Medulla oblongata (tissue), 1 donor: ENCODE data around the gene FAM234A.
"Not testable (repeated sequence)": the region's sequence is repeated elsewhere in the genome, so short reads cannot be mapped to it uniquely, and the experiment has no call there.

ENCODE experiments used
- DNase-seq: peaks from one replicate; pipeline ENCODE4 v3.0.0-alpha.2; 2015; ENCODE audit errors: extremely low spot score

FAM234A gene

DNA sequence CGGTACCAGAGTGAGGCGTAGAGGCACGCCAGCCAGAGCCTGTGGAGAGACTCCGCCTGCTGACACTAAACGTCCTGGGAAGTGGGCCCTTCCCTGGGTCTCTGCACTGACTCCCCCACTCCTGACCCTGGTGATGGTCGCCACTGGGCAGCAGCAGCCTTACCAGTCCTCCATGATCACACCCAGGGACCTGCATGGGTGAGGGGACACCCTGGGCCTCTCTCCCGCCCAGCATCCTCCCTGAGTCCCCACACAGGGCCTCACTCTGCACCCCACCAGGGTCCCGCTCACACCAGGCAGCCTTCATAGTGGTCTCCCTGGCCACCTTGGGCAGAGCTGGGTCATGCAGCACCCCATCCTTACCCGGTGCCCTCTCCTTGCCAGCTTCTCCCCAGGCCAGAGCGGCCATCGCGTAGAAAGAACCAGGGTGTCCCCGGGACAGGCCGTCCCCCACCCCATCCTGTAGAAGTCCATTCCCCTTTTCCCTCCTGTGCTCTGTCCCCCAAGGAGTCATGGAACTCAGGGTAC is 30.4 kb downstream of the FAM234A start:
- no peak for DNase-seq

GRCh38 chr16:265711-266110 is 31.1 kb downstream of the FAM234A start:
- DNase-seq, result no peak

DNA sequence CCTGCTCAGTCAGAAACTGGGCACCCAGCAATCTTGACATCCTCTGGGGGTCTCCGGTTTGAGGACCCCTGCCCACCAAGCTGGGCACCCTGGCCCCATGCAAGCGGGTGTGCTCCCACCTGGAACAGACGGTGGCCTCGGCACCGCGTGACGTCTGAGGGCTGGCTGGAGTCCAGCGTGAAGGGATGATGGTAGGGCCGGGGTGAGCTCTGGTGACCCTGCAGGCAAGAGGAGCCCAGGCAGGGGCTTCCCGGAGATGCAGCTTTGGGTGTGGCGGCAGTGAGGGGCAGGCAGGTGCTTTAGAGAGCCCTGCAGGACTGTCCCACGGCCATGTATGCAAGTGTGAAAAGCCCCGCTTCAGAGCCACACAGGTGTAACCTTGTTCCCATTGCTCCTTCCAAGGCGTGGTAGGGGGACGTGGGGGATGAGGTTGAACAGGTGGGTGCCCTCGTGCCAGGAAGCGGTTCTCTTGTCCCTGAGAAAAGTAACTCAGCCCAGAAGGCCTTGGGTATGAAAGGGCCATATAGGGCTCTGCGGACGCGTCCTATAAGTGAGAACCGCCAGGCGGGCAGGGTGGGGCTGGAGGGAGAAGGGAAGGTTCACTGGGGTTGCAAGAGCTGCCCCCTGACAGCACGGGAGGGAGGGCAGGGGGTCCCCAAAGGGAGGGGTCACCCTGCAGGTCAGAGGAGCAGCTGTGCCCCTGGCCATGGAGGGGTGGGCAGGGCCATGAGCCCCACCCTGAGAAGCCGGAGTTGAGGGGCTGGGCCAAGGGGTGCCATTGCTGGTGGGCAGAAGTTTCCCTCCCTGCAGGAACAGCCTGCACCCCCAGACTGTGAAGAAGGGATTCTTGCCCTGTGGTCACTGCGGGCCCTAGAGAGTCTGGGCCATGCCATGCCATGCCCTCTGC is 31.9 kb downstream of the FAM234A start:
- DNase-seq, result no peak

DNA sequence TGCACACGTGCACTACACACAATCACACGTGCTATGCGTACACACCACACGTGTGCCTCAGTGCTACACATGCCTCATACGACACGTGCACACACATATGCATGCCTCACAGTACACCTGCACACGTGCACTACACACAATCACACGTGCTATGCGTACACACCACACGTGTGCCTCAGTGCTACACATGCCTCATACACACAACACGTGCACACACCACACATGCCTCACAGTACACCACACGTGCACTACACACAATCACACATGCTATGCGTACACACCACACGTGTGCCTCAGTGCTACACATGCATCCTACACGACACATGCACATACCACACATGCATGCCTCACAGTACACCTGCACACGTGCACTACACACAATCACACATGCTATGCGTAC is 32.9 kb downstream of the FAM234A start:
- not testable (repeated sequence) for DNase-seq

GRCh38 chr16:268141-269053 is 33.8 kb downstream of the FAM234A start:
- DNase-seq, result no peak

DNA sequence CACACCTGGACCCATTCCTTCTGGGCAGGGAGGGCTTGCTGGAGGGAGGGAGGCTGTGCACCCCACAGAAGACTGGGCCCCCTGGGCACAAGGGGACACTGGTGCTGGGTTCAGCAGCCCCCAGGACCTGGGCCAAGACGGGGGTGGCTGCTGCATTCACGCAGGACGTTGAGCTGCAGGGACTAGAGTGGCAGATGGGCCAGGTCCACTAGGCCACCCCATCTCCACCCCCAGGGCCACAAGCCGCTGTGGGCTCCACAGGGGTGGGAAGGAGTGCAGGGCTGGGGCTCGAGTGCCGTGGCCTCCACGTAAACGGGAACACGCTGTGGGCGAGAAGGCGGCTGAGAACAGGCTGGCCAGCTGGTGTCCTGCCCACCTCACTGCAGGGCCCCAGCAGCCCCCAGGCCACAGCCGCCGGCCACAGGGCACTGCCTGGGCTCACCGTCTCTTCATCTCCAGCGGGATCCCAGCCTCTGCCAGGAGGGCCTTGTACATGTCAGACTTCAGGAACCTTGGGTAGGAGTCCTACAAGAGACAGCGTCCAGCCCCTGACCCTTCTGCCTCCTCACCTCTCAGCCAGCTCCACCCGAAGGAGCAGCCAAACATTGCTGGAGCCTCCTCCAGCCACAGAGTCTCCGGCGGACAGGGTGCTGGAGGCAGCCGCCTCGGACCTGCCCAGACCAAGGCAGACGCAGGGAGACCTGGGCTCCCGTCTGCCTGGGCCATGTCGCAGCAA is 34.6 kb downstream of the FAM234A start:
- no peak for DNase-seq

GRCh38 chr16:270381-271255 is 36.0 kb downstream of the FAM234A start:
- no peak for DNase-seq

- DNase-seq, result no peak
Observed at GRCh38 chr16:272633-273546, 38.3 kb downstream of the FAM234A start.

DNA sequence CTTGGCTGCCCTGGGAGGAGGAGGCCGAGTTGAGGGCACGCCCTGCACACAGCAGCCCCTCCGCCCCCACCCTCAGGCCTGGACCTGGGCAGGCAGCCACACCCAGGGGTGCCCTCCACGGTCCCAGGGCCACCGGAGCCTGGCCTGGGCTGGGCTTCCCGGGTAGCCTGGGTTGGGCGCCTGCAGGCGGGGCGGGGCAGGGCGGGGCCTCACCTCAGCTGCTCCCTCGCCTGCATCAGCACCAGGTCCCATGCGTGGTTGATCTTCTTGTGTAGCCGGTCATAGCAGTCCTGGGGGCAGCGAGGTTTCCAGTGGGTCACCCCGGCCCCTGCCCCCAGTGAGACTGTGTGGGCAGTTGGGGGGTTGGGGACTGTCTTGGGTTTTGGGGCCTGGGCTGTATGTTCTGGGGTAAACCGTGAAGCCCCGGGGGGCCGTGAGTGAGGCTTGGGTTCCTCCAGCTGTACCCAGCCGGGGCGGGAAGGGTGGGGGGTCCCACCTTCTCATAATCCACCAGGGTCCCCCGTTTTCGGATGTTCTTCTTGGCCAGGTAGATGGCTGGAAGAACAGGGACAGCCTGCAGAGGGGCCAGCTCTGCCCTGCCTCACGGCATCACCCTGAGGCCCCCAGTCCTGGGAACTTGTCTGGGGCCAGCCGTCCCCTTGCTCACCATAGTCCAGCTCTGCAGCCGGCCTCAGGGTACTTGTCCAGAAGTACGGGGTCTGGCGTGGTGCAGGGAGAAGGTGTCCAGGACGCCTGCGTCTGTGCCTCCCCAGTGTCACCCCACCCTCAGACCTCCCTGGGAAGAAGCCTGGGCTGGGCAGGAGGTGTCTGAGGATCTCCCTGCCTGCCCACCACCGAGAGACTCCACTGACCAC is 39.2 kb downstream of the FAM234A start:
- no peak for DNase-seq

GRCh38 chr16:275041-275641 is 40.5 kb downstream of the FAM234A start:
- no peak for DNase-seq

DNA sequence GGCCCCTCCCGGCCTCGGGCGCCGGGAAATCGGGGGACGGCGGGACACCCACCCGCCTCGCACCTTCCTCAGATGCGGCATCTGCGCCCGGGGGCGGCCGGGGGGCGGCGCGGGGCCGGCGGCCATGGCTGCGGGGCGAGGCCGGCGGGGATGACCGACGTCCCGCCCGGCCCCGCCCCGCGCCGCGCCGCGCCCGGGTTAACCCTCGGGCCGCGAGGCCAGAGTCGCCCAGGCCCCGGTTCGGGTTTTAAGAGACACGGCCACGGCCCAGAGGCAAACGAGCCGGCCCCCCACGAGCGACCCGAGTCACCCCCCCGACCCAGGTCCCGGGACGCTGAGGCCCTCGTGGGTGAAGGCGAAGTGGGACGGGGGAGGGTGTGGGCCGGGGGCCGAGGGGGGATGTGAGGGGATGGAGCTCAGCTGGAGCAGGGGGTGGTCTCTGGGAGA is 41.2 kb downstream of the FAM234A start, which contains the start of gene RGS11:
Gene RGS11 (minus strand): TSS at position 159 of the 447 bp plus-strand sequence. CDS start 33 bp downstream, at position 126.
- DNase-seq, result no peak

- no peak for DNase-seq
Observed at GRCh38 chr16:276426-277077, 41.9 kb downstream of the FAM234A start.

DNA sequence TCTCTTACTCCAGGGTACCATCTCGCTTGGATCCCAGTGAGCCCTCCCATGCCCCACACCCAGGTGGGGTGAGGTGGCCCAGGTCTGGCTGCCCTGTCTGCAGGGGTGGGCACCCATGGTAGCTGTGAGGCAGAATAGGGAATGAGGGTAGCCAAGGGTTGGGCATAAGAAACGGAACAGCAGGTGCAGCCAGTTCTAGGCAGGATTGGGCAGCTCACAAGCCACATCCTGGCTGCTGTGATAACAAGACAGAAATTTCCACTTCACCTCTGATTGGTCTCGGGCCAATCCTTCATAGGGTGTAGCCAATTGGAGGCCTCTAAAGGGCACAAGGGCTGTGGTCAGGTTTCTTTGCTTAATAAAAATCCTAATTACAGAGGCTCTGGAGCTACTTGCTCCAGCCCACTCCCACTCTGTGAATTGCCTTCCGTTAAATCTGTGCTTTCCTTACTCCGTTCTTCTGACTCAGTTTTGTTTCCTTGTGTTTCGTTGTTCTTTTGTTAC is 44.3 kb downstream of the FAM234A start:
- DNase-seq, result no peak

GRCh38 chr16:279531-279930 is 44.9 kb downstream of the FAM234A start:
- no peak for DNase-seq

- no peak for DNase-seq
Observed at GRCh38 chr16:280005-280460, 45.4 kb downstream of the FAM234A start.

- no peak for DNase-seq
Observed at GRCh38 chr16:280552-280951, 45.9 kb downstream of the FAM234A start, which contains the start of gene ARHGDIG. TSS of gene ARHGDIG (plus strand) at chr16:280591. CDS start at chr16:280681, 90 bp downstream.
